K562 (cell line): ENCODE data around the gene SAMD14. TPM values are rescaled to one million over a fixed set of nuclear protein-coding genes. Genes with fewer than 3 reads are reported as not detected.

ENCODE experiments used
- BACH1 ChIP-seq: fragments of 200-800 bp; sonication (Bioruptor generic); IDR thresholded peaks from 2 replicates; pipeline ENCODE4 v1.6.1; 2016; ENCODE audit warnings: missing genetic modification characterization, missing compliant biosample characterization
- CBX2 ChIP-seq: fragments of 200-600 bp; sonication (generic); IDR thresholded peaks from one replicate; pipeline ENCODE4 v1.6.1; 2012; ENCODE audit warnings: mild to moderate bottlenecking, low read length, inconsistent platforms; ENCODE audit not compliant: insufficient read depth, poor library complexity, severe bottlenecking
- COPS2 ChIP-seq: fragments of 450-650 bp; conservative IDR thresholded peaks from 2 replicates; pipeline ENCODE4 v1.6.1; 2016; ENCODE audit warnings: mild to moderate bottlenecking, moderate library complexity
- FOXA1 ChIP-seq: fragments of 450-650 bp; IDR thresholded peaks from 2 replicates; pipeline ENCODE4 v1.6.1; 2016; ENCODE audit warnings: mild to moderate bottlenecking, borderline replicate concordance
- HDGF ChIP-seq: fragments of 450-650 bp; IDR thresholded peaks from 2 replicates; pipeline ENCODE4 v1.6.1; 2016
- KLF16 ChIP-seq: IDR thresholded peaks from 2 replicates; pipeline ENCODE4 v1.6.1; 2016; ENCODE audit warnings: antibody characterized with exemption
- L3MBTL2 ChIP-seq: fragments of 450-650 bp; IDR thresholded peaks from 2 replicates; pipeline ENCODE4 v1.6.1; 2016; ENCODE audit warnings: mild to moderate bottlenecking, moderate library complexity
- LCOR ChIP-seq: sonication (generic); formaldehyde crosslinking; IDR thresholded peaks from 2 replicates; pipeline ENCODE4 v1.8.0; 2022; ENCODE audit warnings: mild to moderate bottlenecking, missing genetic modification reagents
- NRF1 ChIP-seq, 2 experiments: fragments of 450-650 bp; IDR thresholded peaks in 1 of 2; conservative IDR thresholded peaks in 1 of 2; 2 replicates each; pipeline ENCODE4 v1.6.1; 2014; ENCODE audit warnings: mild to moderate bottlenecking in 2 of 2
- POLR3A ChIP-seq: IDR thresholded peaks from 2 replicates; pipeline ENCODE4 v1.6.1; 2011; ENCODE audit warnings: borderline replicate concordance, mild to moderate bottlenecking, moderate library complexity; ENCODE audit not compliant: insufficient read length, insufficient read depth; ENCODE audit errors: extremely low read depth
- U2AF1 ChIP-seq: fragments of 200-400 bp; formaldehyde crosslinking; optimal IDR thresholded peaks from 2 replicates; pipeline ENCODE3; 2017; ENCODE audit warnings: mild to moderate bottlenecking, low read depth, low read length, moderate library complexity
- YBX1 ChIP-seq: fragments of 450-650 bp; IDR thresholded peaks from 2 replicates; pipeline ENCODE4 v1.7.1; 2016; ENCODE audit warnings: mild to moderate bottlenecking
- polyA plus RNA-seq, 8 experiments: library from polyadenylated mRNA; depleted of rRNA in 4 of 8; stranded (reverse) in 5 of 8; unstranded in 3 of 8; fragments of >200 nt; fragmentation: Nextera tagmentation in 2 of 8; fragmentation: Illumina TruSeq in 1 of 8; extraction: Ambion mirVana in 2 of 8; extraction: Trizol in 1 of 8; gene quantifications; 2 replicates each; pipeline versions ENCODE4 v1.2.1 to v1.2.3, GENCODE V29; 2011 to 2014; ENCODE audit warnings: inconsistent platforms in 1 of 8, missing spikeins in 1 of 8
- total RNA-seq, 7 experiments: library from RNA; depleted of rRNA in 6 of 7; stranded (reverse); fragments of >200 nt in 6 of 7; fragmentation: Illumina TruSeq in 2 of 7; extraction: Trizol in 2 of 7; gene quantifications; 2 replicates each; pipeline versions ENCODE4 v1.2.1 to v1.2.3, GENCODE V29; 2011 to 2021; ENCODE audit warnings: low replicate concordance in 1 of 7
- TF ChIP-seq, protein P1 (sequence below): fragments of 450-650 bp; IDR thresholded peaks from 2 replicates; pipeline ENCODE4 v1.6.1; 2016; ENCODE audit warnings: mild to moderate bottlenecking
- TF ChIP-seq, protein P2 (sequence below), 2 experiments: fragments of 450-650 bp; formaldehyde crosslinking in 1 of 2; IDR thresholded peaks; 2 replicates each; pipeline versions ENCODE4 v1.4.0 to v1.6.1; 2014 to 2020; ENCODE audit warnings: mild to moderate bottlenecking in 2 of 2, borderline replicate concordance in 1 of 2, low read depth in 1 of 2
- TF ChIP-seq, protein P3 (sequence below): fragments of 250-450 bp; sonication (Bioruptor Pico); IDR thresholded peaks from 2 replicates; pipeline ENCODE4 v1.5.0; 2022; ENCODE audit warnings: mild to moderate bottlenecking

Gene SAMD14
- total and polyA plus RNA-seq, 9 of the 15 experiments (the other 6 are each of a cell fraction or from before 2014, with no cell fraction given): 0.04 to 0.07 TPM; not detected in 7

DNA sequence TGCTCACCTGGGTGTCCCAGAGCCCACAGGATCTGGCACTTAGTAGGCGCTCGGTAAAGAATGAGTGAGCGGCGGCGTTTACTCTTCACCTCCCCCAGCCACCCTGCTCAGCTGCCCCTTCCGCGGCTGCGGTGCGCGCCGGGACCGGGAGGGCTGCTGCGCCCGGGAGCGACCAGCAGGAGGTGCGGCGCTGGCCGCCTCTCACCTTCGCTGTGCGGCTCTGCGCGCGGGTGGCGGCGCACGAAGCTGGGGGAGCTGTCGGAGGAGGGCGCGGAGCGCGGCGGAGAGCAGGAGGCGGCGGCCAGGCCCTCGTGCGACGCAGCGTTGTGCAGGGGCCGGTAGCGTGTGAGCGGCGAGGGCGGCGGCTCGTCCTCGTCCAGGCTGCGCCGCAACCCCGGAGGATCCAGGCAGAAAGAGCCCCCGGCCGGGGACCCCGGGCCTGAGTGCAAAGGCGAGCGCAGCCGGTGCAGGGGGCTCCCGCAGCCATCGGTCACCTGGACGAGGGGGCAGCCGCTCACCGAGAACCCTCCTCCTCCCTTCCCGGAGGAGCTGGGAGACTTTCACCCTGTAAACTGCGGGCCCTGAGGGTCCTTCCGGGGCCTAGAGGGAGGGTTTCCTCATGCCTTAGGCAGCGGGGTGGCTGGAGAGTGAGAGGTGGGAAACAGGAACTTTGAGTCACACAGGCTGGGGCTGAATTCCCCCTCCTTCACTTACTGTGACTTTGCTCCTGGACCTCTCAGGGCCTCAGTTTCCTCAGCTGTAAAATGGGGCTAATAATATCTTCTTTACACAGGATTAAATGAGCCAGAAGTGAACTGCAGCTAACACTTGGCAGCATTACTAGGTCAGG, 12.5 kb downstream of the SAMD14 start (continued):
- TF ChIP-seq, protein P1, sequence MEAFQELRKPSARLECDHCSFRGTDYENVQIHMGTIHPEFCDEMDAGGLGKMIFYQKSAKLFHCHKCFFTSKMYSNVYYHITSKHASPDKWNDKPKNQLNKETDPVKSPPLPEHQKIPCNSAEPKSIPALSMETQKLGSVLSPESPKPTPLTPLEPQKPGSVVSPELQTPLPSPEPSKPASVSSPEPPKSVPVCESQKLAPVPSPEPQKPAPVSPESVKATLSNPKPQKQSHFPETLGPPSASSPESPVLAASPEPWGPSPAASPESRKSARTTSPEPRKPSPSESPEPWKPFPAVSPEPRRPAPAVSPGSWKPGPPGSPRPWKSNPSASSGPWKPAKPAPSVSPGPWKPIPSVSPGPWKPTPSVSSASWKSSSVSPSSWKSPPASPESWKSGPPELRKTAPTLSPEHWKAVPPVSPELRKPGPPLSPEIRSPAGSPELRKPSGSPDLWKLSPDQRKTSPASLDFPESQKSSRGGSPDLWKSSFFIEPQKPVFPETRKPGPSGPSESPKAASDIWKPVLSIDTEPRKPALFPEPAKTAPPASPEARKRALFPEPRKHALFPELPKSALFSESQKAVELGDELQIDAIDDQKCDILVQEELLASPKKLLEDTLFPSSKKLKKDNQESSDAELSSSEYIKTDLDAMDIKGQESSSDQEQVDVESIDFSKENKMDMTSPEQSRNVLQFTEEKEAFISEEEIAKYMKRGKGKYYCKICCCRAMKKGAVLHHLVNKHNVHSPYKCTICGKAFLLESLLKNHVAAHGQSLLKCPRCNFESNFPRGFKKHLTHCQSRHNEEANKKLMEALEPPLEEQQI: no peak
- no peak for TF ChIP-seq YBX1
- TF ChIP-seq HDGF: no peak
- TF ChIP-seq, protein P2, sequence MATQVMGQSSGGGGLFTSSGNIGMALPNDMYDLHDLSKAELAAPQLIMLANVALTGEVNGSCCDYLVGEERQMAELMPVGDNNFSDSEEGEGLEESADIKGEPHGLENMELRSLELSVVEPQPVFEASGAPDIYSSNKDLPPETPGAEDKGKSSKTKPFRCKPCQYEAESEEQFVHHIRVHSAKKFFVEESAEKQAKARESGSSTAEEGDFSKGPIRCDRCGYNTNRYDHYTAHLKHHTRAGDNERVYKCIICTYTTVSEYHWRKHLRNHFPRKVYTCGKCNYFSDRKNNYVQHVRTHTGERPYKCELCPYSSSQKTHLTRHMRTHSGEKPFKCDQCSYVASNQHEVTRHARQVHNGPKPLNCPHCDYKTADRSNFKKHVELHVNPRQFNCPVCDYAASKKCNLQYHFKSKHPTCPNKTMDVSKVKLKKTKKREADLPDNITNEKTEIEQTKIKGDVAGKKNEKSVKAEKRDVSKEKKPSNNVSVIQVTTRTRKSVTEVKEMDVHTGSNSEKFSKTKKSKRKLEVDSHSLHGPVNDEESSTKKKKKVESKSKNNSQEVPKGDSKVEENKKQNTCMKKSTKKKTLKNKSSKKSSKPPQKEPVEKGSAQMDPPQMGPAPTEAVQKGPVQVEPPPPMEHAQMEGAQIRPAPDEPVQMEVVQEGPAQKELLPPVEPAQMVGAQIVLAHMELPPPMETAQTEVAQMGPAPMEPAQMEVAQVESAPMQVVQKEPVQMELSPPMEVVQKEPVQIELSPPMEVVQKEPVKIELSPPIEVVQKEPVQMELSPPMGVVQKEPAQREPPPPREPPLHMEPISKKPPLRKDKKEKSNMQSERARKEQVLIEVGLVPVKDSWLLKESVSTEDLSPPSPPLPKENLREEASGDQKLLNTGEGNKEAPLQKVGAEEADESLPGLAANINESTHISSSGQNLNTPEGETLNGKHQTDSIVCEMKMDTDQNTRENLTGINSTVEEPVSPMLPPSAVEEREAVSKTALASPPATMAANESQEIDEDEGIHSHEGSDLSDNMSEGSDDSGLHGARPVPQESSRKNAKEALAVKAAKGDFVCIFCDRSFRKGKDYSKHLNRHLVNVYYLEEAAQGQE (IDR thresholded peaks at IDR 0.05; ENCODE audit: borderline replicate concordance): no peak
- TF ChIP-seq, protein P2 (CRISPR knock-in tag; IDR thresholded peaks at IDR 0.05; ENCODE audit: low read depth): no peak
- no peak for TF ChIP-seq COPS2
- no peak for TF ChIP-seq FOXA1
- TF ChIP-seq U2AF1: no peak
- peak; percentile 87 to 89 for TF ChIP-seq NRF1 (conservative IDR thresholded peaks at IDR 0.05 in 1 of 2, IDR thresholded peaks at IDR 0.05 in 1 of 2)
- TF ChIP-seq POLR3A: no peak
- TF ChIP-seq L3MBTL2: peak; percentile 96
- TF ChIP-seq, protein P3, sequence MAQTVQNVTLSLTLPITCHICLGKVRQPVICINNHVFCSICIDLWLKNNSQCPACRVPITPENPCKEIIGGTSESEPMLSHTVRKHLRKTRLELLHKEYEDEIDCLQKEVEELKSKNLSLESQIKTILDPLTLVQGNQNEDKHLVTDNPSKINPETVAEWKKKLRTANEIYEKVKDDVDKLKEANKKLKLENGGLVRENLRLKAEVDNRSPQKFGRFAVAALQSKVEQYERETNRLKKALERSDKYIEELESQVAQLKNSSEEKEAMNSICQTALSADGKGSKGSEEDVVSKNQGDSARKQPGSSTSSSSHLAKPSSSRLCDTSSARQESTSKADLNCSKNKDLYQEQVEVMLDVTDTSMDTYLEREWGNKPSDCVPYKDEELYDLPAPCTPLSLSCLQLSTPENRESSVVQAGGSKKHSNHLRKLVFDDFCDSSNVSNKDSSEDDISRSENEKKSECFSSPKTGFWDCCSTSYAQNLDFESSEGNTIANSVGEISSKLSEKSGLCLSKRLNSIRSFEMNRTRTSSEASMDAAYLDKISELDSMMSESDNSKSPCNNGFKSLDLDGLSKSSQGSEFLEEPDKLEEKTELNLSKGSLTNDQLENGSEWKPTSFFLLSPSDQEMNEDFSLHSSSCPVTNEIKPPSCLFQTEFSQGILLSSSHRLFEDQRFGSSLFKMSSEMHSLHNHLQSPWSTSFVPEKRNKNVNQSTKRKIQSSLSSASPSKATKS (CRISPR knock-in tag): no peak
- TF ChIP-seq LCOR: no peak
- no peak for TF ChIP-seq CBX2
- TF ChIP-seq BACH1 (tag): no peak
- no peak for TF ChIP-seq KLF16
